Spleen (tissue), 7 donors: ENCODE measurements around the gene CNPY1.

Experiments used
- CTCF ChIP-seq, 11 experiments: fragments of 200-600 bp in 7 of 11; fragments of 450-650 bp in 4 of 11; sonication (generic) in 4 of 11; IDR thresholded peaks in 8 of 11; conservative IDR thresholded peaks in 3 of 11; 1 replicate in 7 of 11; 2 replicates in 4 of 11; pipeline versions ENCODE4 v1.4.0 to v1.8.0; 2016 to 2021; ENCODE audit warnings: antibody characterized with exemption in 11 of 11, inconsistent platforms in 4 of 11, mild to moderate bottlenecking in 1 of 11
- POLR2A ChIP-seq, 3 donors: fragments of 450-650 bp; IDR thresholded peaks; one replicate each; pipeline ENCODE4 v1.5.1; 2017; ENCODE audit warnings: antibody characterized with exemption in 3 of 3, mild to moderate bottlenecking in 1 of 3
- POLR2AphosphoS5 ChIP-seq, 3 donors: sonication (generic); formaldehyde crosslinking; IDR thresholded peaks; one replicate each; pipeline ENCODE4 v1.5.1; 2017; ENCODE audit warnings: antibody characterized with exemption in 3 of 3
- donor health status: DM: no; HTN: no; CAD: no; lungs with moderate emphysema.
- donor health status: DM: no; HTN: no; CAD: no.
- donor health status: DM: no; HTN: no; CAD: no.

GRCh38 chr7:155584763-155585531, 38.6 kb upstream of the CNPY1 start:
- TF ChIP-seq POLR2A (IDR thresholded peaks at IDR 0.05) (no peak), POLR2AphosphoS5 (IDR thresholded peaks at IDR 0.05) (no peak), CTCF (IDR thresholded peaks at IDR 0.05 in 8 of 11, conservative IDR thresholded peaks at IDR 0.05 in 3 of 11) (no peak)
